Ovary (tissue), 9 donors: ENCODE results near the gene SGK1. TPM values are rescaled to one million over a fixed set of nuclear protein-coding genes. Genes with fewer than 3 reads are reported as not detected.
"Not testable (repeated sequence)": the region's sequence is repeated elsewhere in the genome, so short reads cannot be mapped to it uniquely, and the experiment has no call there.

Experiments
- DNase-seq, 5 donors: peaks; one replicate each; pipeline ENCODE4 v3.0.0-alpha.2; 2019 to 2020
- H3K27ac ChIP-seq, 2 donors: fragments of 200-600 bp; one replicate each; pipeline versions ENCODE4 v1.5.1 to v1.8.0; 2019 to 2022
- H3K27me3 ChIP-seq: fragments of 200-600 bp; one replicate; pipeline ENCODE4 v1.8.0; 2022
- H3K36me3 ChIP-seq: fragments of 200-600 bp; sonication (generic); one replicate; pipeline ENCODE4 v1.5.1; 2019
- H3K4me1 ChIP-seq: one replicate; pipeline ENCODE4 v1.8.1; 2013; ENCODE audit warnings: mild to moderate bottlenecking, moderate library complexity; ENCODE audit not compliant: insufficient read depth
- H3K4me3 ChIP-seq: fragments of 200-600 bp; sonication (generic); one replicate; pipeline ENCODE4 v1.5.1; 2017
- H3K9me3 ChIP-seq, 2 donors: fragments of 200-600 bp in 1 of 2; sonication (generic) in 1 of 2; one replicate each; pipeline versions ENCODE4 v1.5.1 to v1.8.1; 2013 to 2019; ENCODE audit warnings: mild to moderate bottlenecking in 1 of 2, moderate library complexity in 1 of 2
- CTCF ChIP-seq, 3 donors: fragments of 450-650 bp in 2 of 3; fragments of 200-600 bp in 1 of 3; IDR thresholded peaks; one replicate each; pipeline versions ENCODE4 v1.5.1 to v1.8.0; 2016 to 2022; ENCODE audit warnings: antibody characterized with exemption in 3 of 3, mild to moderate bottlenecking in 1 of 3
- EP300 ChIP-seq: sonication (generic); formaldehyde crosslinking; IDR thresholded peaks from one replicate; pipeline ENCODE4 v1.6.1; 2017; ENCODE audit warnings: antibody characterized with exemption
- POLR2A ChIP-seq: fragments of 450-650 bp; IDR thresholded peaks from one replicate; pipeline ENCODE4 v1.6.1; 2017; ENCODE audit warnings: antibody characterized with exemption, mild to moderate bottlenecking, moderate library complexity
- WGBS, 3 donors: extraction: QIAGEN DNeasy Blood & Tissue Kit in 1 of 3; methylation state at CpG; one replicate each; pipeline versions ENCODE4 v1.1.5 to v1.1.7; 2013 to 2017; 5-methylcytosine and 5-hydroxymethylcytosine counted together
- intact Hi-C, 4 donors: fragments of 100-400 bp; cut with DNase I; formaldehyde crosslinking; loops; one replicate each; pipeline versions ENCODE4 v1.11.0 to v1.15.1; 2022 to 2023
- polyA plus RNA-seq, 2 donors: library from polyadenylated mRNA; stranded (reverse); fragments of 200-250 nt in 1 of 2; fragments of 350-450 nt in 1 of 2; fragmentation: Illumina TruSeq in 1 of 2; extraction: RNeasy Lipid Tissue Mini Kit (QIAGEN cat#74804) in 1 of 2; gene quantifications; one replicate each; pipeline ENCODE4 v1.2.3, GENCODE V29; 2013 to 2014
- total RNA-seq, 7 donors: library from RNA; depleted of rRNA in 2 of 7; stranded (reverse); fragments of >200 nt in 2 of 7; fragmentation: NEBNext Ultra II Directional in 3 of 7; extraction: Animal tissue kit (Norgen Biotek cat#: 25700) in 3 of 7; gene quantifications; one replicate each; pipeline versions ENCODE4 v1.1.0 to v1.2.4, GENCODE V29; 2016 to 2023
- donor health status: DM: no; HTN: no; CAD: no; lungs with moderate emphysema.
- donor health status: DM: no; HTN: no; CAD: no.
- donor health status: Bipolar disorder and iron deficiency.
- donor health status: DM: yes; HTN: yes; CAD: no.
- donor health status: DM: no; HTN: no; CAD: no.
- donor health status: DM: yes; HTN: yes; CAD: no.

SGK1 gene
- total and polyA plus RNA-seq, 9 donors, result 124 to 610 (median 174) TPM

- H3K36me3 ChIP-seq, result no peaks in the 10 kb centered on the region
- H3K4me3 ChIP-seq, result no peak overlapping the region
- intact Hi-C loops, result no loop called here
- 8 to 10% (median 8%) methylated on average over 3 of the region's 3 CpGs for WGBS, 3 donors
- H3K27ac ChIP-seq, result peak overlapping the region in 1 of 2 donors; percentile 85
- no peak for DNase-seq
- peaks cover 14% of the 10 kb centered on the region for H3K4me1 ChIP-seq
- H3K27me3 ChIP-seq, result no peaks in the 10 kb centered on the region
- TF ChIP-seq EP300 (no peak), CTCF (IDR thresholded peaks at IDR 0.05) (no peak), POLR2A (no peak)
- H3K9me3 ChIP-seq, result no peaks in the 10 kb centered on the region
These were observed 122.6 kb downstream of the SGK1 start for GRCh38 chr6:134195164-134195906.

- DNase-seq, result no peak
- Histone ChIP-seq H3K27me3 (no peaks in the 10 kb centered on the region), H3K4me3 (no peak overlapping the region), H3K4me1 (peaks cover 14% of the 10 kb centered on the region), H3K9me3 (no peaks in the 10 kb centered on the region), H3K36me3 (no peaks in the 10 kb centered on the region), H3K27ac (peak overlapping the region in 1 of 2 donors; percentile 85)
- intact Hi-C loops, result no loop called here
- WGBS, 3 donors, result 80 to 88% (median 80%) methylated on average over 6 of the region's 6 CpGs
- no peak for TF ChIP-seq EP300
- TF ChIP-seq POLR2A, result no peak
- TF ChIP-seq CTCF (IDR thresholded peaks at IDR 0.05), result no peak
These were observed 124.1 kb downstream of the SGK1 start for GRCh38 chr6:134193536-134194498.

- intact Hi-C loops, H3K36me3 ChIP-seq, H3K9me3 ChIP-seq, H3K27ac ChIP-seq, H3K27me3 ChIP-seq, H3K4me3 ChIP-seq, DNase-seq: not testable (repeated sequence)
- WGBS, 3 donors, result 82 to 87% (median 83%) methylated on average over 8 of the region's 8 CpGs
- H3K4me1 ChIP-seq, result peaks cover 14% of the 10 kb centered on the region
These were observed 125.3 kb downstream of the SGK1 start for GRCh38 chr6:134192609-134193008.

GRCh38 chr6:134190883-134191282 is 127.0 kb downstream of the SGK1 start:
- intact Hi-C loops, result no loop called here
- WGBS, 3 donors, result 76 to 85% (median 79%) methylated on average over 3 of the region's 3 CpGs
- no peak for TF ChIP-seq CTCF (IDR thresholded peaks at IDR 0.05)
- TF ChIP-seq EP300, result no peak
- TF ChIP-seq POLR2A, result no peak
- Histone ChIP-seq H3K9me3 (no peaks in the 10 kb centered on the region), H3K36me3 (no peaks in the 10 kb centered on the region), H3K27me3 (no peaks in the 10 kb centered on the region), H3K4me3 (no peak overlapping the region), H3K27ac (no peak overlapping the region), H3K4me1 (peaks cover 11% of the 10 kb centered on the region)
- DNase-seq, result no peak
